OCI-LY7 (cell line): ENCODE data around the gene FAM20B. TPM values are rescaled to one million over a fixed set of nuclear protein-coding genes. Genes with fewer than 3 reads are reported as not detected.

Experiments used
- BruUV-seq: library from RNA; stranded (reverse); fragments of 400-500 nt; replicated peaks from 2 replicates; lab custom pipeline; 2021; lab: Mats Ljungman, UMichigan
- CTCF ChIA-PET: fragments of 300-600 bp; sonication (Branson Sonifier 250); formaldehyde crosslinking; loops from one replicate; lab custom pipeline; 2022; ENCODE audit warnings: antibody characterized with exemption; ENCODE audit not compliant: unreplicated experiment; lab: Charles Lee
- POLR2A ChIA-PET: fragments of 300-600 bp; sonication (Branson Sonifier 250); formaldehyde crosslinking; loops from one replicate; lab custom pipeline; 2022; ENCODE audit warnings: antibody characterized with exemption; lab: Charles Lee
- DNase-seq: peaks from one replicate; pipeline ENCODE4 v3.0.0-alpha.2; 2015; ENCODE audit warnings: low spot score
- H2AFZ ChIP-seq: fragments of 200-600 bp; sonication (generic), shearing (Covaris generic); 2 replicates; pipeline ENCODE4 v1.6.1; 2014; ENCODE audit warnings: mild to moderate bottlenecking, antibody characterized with exemption, low read length, moderate library complexity
- H3K27ac ChIP-seq: fragments of 200-600 bp; sonication (generic); 2 replicates; pipeline ENCODE4 v1.5.1; 2014; ENCODE audit warnings: mixed run types, low read depth, mild to moderate bottlenecking, moderate library complexity, low read length, inconsistent platforms; ENCODE audit not compliant: poor library complexity, severe bottlenecking
- H3K36me3 ChIP-seq: fragments of 200-600 bp; sonication (generic); 2 replicates; pipeline ENCODE4 v1.6.1; 2014; ENCODE audit warnings: mild to moderate bottlenecking, antibody characterized with exemption, low read length, moderate library complexity, mixed read lengths; ENCODE audit not compliant: insufficient read depth
- H3K4me1 ChIP-seq: fragments of 200-600 bp; sonication (generic); 2 replicates; pipeline ENCODE4 v1.5.1; 2014; ENCODE audit warnings: mild to moderate bottlenecking, low read length; ENCODE audit not compliant: insufficient read depth, poor library complexity, severe bottlenecking
- H3K4me2 ChIP-seq: fragments of 200-600 bp; sonication (generic); 2 replicates; pipeline ENCODE4 v1.6.1; 2014; ENCODE audit warnings: mild to moderate bottlenecking, low read length
- H3K4me3 ChIP-seq: fragments of 200-600 bp; sonication (generic); 2 replicates; pipeline ENCODE4 v1.5.1; 2014; ENCODE audit warnings: mild to moderate bottlenecking, low read depth, low read length; ENCODE audit not compliant: poor library complexity, severe bottlenecking
- H3K79me2 ChIP-seq: fragments of 200-600 bp; sonication (generic); 2 replicates; pipeline ENCODE4 v1.6.1; 2016; ENCODE audit warnings: low read depth, mild to moderate bottlenecking, low read length, moderate library complexity, mixed read lengths; ENCODE audit not compliant: insufficient read depth
- H3K9me2 ChIP-seq: fragments of 200-600 bp; sonication (generic); 2 replicates; pipeline ENCODE4 v1.6.1; 2016; ENCODE audit warnings: mild to moderate bottlenecking, low read length, mixed read lengths; ENCODE audit not compliant: insufficient read depth
- H3K9me3 ChIP-seq: fragments of 200-600 bp; sonication (generic); 2 replicates; pipeline ENCODE4 v1.6.1; 2014; ENCODE audit warnings: mild to moderate bottlenecking, mixed run types, low read length, mixed read lengths
- H4K20me1 ChIP-seq: fragments of 200-600 bp; sonication (generic); 2 replicates; pipeline ENCODE4 v1.6.1; 2014; ENCODE audit warnings: mild to moderate bottlenecking, antibody characterized with exemption, low read length, moderate library complexity, mixed read lengths; ENCODE audit not compliant: insufficient read depth
- CTCF ChIP-seq: fragments of 200-600 bp; sonication (generic); conservative IDR thresholded peaks from 2 replicates; pipeline ENCODE4 v1.5.1; 2014; ENCODE audit warnings: mild to moderate bottlenecking, antibody characterized with exemption, low read length, moderate library complexity, mixed read lengths
- EZH2phosphoT487 ChIP-seq: fragments of 200-600 bp; sonication (generic); IDR thresholded peaks from 2 replicates; pipeline ENCODE4 v1.6.1; 2018; ENCODE audit warnings: low read depth, borderline replicate concordance, mild to moderate bottlenecking, mixed run types, antibody characterized with exemption, low read length, moderate library complexity, mixed read lengths
- intact Hi-C: fragments of 100-400 bp; cut with micrococcal nuclease; formaldehyde crosslinking; loops from one replicate; pipeline ENCODE4 v1.10.0; 2022; ENCODE audit not compliant: unreplicated experiment
- total RNA-seq, 2 experiments: library from RNA; depleted of rRNA in 1 of 2; stranded (reverse); fragments of >200 nt in 1 of 2; shearing (Covaris generic) in 1 of 2; gene quantifications; 2 replicates each; pipeline ENCODE4 v1.2.3, GENCODE V29; 2014 to 2022

The FAM20B gene
- total RNA-seq, 2 experiments from 2014 or later, result 17.1 to 36.5 TPM

GRCh38 chr1:179083533-179083932 lies 57.8 kb downstream of the FAM20B start:
- peaks cover 54% of the 10 kb centered on the region for H3K4me1 ChIP-seq

GRCh38 chr1:179087665-179088064 lies 62.0 kb downstream of the FAM20B start:
- ChIA-PET POLR2A (no interaction called here), CTCF (interaction anchor here (1.4 kb wide), 1 partner anchor 18 kb away, joined by 3 read pairs; no protein-coding TSS in a partner anchor)

More at GRCh38 chr1:179083533-179083932, 57.8 kb downstream of the FAM20B start:
- DNase-seq, result peak; percentile 64
- H3K4me3 ChIP-seq, result peak overlapping the region; percentile 90
- H3K4me2 ChIP-seq, result peak overlapping the region; percentile 99
- intact Hi-C loops, result loop anchor here (5.0 kb wide), 2 partner anchors 506 to 541 kb away; no protein-coding TSS in a partner anchor
- TF ChIP-seq CTCF (no peak), EZH2phosphoT487 (no peak)
- peaks cover 35% of the 10 kb centered on the region for H3K79me2 ChIP-seq
- H3K36me3 ChIP-seq, result peaks cover 46% of the 10 kb centered on the region
- no peaks in the 10 kb centered on the region for H3K9me2 ChIP-seq
- ChIA-PET CTCF (no interaction called here), POLR2A (interaction anchor here (0.6 to 5.4 kb wide), 3 partner anchors 14 to 506 kb away, joined by 3 to 27 read pairs (median 3); no protein-coding TSS in a partner anchor)
- no TSS peak for BruUV-seq
- H3K27ac ChIP-seq, result peak overlapping the region; percentile 91
- H4K20me1 ChIP-seq, result no peaks in the 10 kb centered on the region
- no peaks in the 10 kb centered on the region for H3K9me3 ChIP-seq
- H2AFZ ChIP-seq, result no peak overlapping the region

More at GRCh38 chr1:179087665-179088064, 62.0 kb downstream of the FAM20B start:
- no peaks in the 10 kb centered on the region for H4K20me1 ChIP-seq
- H3K36me3 ChIP-seq, result peaks cover 84% of the 10 kb centered on the region
- peaks cover 32% of the 10 kb centered on the region for H3K79me2 ChIP-seq
- H3K9me3 ChIP-seq, result no peaks in the 10 kb centered on the region
- DNase-seq, result peak; percentile 19
- peak overlapping the region; percentile 4; the same call in 1 of the 2 replicates for H3K4me2 ChIP-seq
- H3K9me2 ChIP-seq, result no peaks in the 10 kb centered on the region
- peak overlapping the region; percentile 13 for H3K27ac ChIP-seq
- BruUV-seq, result no TSS peak
- no peak for TF ChIP-seq CTCF
- TF ChIP-seq EZH2phosphoT487, result no peak
- H2AFZ ChIP-seq, result no peak overlapping the region
- peaks cover 47% of the 10 kb centered on the region for H3K4me1 ChIP-seq
- intact Hi-C loops, result no loop called here
- no peak overlapping the region for H3K4me3 ChIP-seq
